HT-29 (cell line): ENCODE data around the gene SLC41A2. TPM values are rescaled to one million over a fixed set of nuclear protein-coding genes. Genes with fewer than 3 reads are reported as not detected.
"Not testable (repeated sequence)": the region's sequence is repeated elsewhere in the genome, so short reads cannot be mapped to it uniquely, and the experiment has no call there.

Experiments
- DNase-seq: peaks from one replicate; pipeline ENCODE4 v3.0.0-alpha.2; 2015; ENCODE audit warnings: low spot score
- total RNA-seq: library from RNA; depleted of rRNA; stranded (reverse); fragments of >200 nt; shearing (Covaris generic); gene quantifications from 2 replicates; pipeline ENCODE4 v1.2.3, GENCODE V29; 2014

SLC41A2 gene
- total RNA-seq, 1 experiment from 2014 or later, result 33.2 TPM

GRCh38 chr12:104964167-104964855, 6.2 kb upstream of the SLC41A2 start:
- DNase-seq, result no peak

DNA sequence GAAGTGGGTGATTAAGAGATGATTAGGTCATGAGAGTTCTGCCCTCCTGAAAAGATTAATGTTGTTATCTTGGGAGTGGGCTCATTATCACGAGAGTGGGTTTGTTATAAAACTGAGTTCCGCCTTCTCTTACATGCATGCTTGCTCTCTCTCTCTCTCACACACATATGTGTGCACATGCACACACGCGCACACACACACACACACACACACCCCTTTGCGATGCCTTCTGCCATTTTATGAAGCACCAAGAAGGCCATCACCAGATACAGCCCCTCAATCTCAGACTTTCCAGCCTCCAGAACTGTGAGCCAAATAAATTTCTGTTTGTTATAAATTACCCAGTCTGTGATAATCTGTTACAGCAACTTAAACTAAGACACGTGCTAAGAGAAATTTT, 5.7 kb upstream of the SLC41A2 start:
- DNase-seq, result no peak

DNA sequence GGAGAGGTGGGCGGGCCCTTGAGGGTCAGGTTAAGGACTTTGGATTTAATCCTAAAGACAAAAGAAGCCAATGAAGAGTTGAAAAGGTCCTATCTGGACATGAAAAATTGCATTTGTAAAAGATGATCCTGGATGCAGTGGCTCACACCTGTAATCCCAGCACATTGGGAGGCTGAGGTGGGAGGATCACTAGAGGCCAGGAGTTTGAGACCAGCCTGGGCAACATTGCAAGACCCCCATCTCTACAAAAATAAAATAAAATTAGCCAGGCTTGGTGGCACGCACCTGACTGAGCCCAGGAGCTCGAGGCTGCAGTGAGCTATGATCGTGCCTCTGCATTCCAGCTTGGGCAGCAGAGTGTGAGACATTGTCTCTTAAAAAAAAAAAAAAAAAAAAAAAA, 2.4 kb upstream of the SLC41A2 start:
- DNase-seq, result no peak

GRCh38 chr12:104959335-104959841, 1.3 kb upstream of the SLC41A2 start:
- peak; percentile 32 for DNase-seq

- no peak for DNase-seq
Measured at GRCh38 chr12:104958805-104959334, 780 bp upstream of the SLC41A2 start.

- peak; percentile 51 for DNase-seq
Measured at GRCh38 chr12:104957719-104958000, 430 bp downstream of the SLC41A2 start.

GRCh38 chr12:104956870-104957718, 996 bp downstream of the SLC41A2 start:
- peak; percentile 26 for DNase-seq

DNA sequence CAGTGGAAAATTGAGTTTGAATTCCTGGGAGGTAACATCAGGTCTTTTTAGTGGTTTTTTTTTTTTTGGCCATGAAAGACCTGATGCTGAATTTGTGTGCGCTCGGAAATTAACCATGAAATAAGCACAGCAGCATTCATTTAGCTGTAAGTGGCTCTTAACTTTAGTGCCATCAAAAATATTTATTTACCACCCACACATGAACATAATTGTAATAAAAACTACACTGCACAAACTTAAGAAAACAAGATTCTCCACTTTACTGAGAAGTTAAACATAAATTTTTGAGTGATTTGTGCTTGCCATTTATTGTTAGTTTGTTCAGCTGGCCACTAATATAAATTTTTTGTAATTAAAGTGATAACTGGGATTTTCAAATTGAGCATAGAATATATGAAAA, 2.4 kb downstream of the SLC41A2 start:
- DNase-seq, result no peak

GRCh38 chr12:104953323-104953722, 4.8 kb downstream of the SLC41A2 start:
- DNase-seq, result peak; percentile 82

DNA sequence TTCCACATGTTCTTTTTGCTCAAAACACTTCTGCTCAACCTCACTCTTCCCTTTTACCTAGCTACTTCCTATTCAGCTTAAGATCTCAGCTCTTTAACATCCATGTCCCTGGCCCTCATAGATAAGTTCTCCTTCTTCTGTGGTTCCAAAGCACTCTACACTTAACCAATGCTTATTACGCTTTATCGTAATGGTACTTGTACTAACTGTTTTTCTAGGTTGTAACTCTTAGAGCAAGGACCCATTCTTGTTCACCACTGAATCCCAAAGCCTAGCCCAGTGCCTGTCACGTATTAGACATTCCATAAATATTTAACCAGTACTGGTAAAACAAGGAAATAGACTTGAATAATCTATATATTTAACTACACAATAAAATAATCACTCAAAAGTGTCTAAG, 5.3 kb downstream of the SLC41A2 start:
- DNase-seq, result peak; percentile 72

- DNase-seq, result peak; percentile 38
Measured at GRCh38 chr12:104951759-104952509, 6.2 kb downstream of the SLC41A2 start.

- DNase-seq, result not testable (repeated sequence)
Measured at GRCh38 chr12:104948716-104949115, 9.4 kb downstream of the SLC41A2 start.

- DNase-seq, result no peak
Measured at GRCh38 chr12:104944252-104944651, 13.8 kb downstream of the SLC41A2 start.

- DNase-seq, result not testable (repeated sequence)
Measured at GRCh38 chr12:104943401-104943800, 14.7 kb downstream of the SLC41A2 start.

DNA sequence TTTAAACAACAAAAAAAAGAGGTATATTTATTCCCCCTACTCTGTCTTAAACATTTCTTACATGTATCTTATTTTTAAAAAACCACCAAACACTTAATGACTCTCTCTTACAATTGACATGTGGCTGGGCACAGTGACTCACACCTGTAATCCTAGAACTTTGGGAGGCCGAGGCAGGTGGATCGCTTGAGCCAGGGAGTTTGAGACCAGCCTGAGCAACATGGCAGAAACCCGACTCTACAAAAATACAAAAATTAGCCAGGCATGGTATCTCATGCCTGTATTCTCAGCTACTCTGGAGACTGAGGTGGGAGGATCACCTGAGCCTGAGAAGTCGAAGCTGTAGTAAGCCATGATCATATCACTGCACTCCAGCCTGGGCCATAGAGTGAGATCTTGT, 16.0 kb downstream of the SLC41A2 start:
- DNase-seq, result no peak

DNA sequence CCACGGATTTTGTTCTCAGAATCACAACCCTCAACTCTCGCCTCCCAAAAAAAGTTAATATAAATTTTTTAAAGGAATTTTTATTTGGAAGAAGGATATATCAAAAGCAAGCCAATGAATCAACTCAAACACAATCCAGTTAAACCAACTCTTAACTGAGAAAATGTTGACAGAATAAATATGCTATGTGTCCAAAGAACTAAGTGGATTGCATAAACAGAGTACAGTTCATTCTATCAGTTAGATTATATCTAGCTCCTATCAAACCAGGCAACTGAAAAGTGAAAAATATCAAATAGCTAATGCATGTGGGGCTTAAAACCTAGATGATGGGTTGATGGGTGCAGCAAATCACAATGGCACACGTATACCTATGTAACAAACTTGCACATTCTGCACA, 16.6 kb downstream of the SLC41A2 start:
- DNase-seq, result no peak

- DNase-seq, result no peak
Measured at GRCh38 chr12:104939089-104939488, 19.0 kb downstream of the SLC41A2 start.

GRCh38 chr12:104938371-104938770, 19.7 kb downstream of the SLC41A2 start:
- DNase-seq, result no peak

GRCh38 chr12:104935886-104936285, 22.2 kb downstream of the SLC41A2 start:
- DNase-seq, result no peak

DNA sequence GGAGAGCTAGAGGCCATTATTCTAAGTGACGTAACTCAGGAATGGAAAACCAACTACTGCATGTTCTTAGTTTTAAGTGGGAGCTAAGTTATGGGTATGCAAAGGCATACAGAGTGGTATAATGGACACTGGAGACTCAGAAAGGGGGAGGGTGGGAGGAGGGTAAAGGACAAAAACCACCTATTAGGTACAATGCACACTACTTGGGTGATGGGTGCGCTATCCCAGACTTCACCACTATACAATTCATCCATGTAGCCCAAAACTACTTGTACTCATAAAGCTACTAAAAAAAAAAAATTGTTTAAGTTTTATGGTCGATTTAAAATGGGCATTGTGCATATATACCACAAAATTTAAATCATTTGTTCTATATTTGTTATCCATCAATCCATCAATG, 24.3 kb downstream of the SLC41A2 start:
- DNase-seq, result no peak

DNA sequence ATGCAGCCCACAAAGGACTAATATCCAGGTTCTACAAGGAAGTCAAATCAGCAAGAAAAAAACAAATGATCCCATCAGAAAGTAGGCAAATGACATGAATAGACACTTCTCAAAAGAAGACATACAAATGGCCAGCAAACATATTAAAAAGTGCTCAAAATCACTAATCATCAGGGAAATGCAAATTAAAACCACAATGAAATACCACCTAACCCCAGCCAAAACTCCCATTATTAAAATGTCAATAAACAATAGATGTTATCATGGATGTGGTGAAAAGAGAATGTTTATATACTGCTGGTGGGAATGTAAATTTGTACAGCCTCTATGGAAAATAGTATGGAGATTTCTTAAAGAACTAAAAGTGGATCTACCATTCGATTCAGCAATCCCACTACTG, 25.0 kb downstream of the SLC41A2 start:
- no peak for DNase-seq
